HEK293 (cell line): ENCODE results near the gene ANAPC16.

Experiments used
- GFI1B ChIP-seq: fragments of 450-650 bp; formaldehyde crosslinking; IDR thresholded peaks from 2 replicates; pipeline ENCODE4 v1.5.1; 2016; ENCODE audit warnings: missing biosample characterization, missing genetic modification characterization
- GLIS1 ChIP-seq: fragments of 450-650 bp; formaldehyde crosslinking; IDR thresholded peaks from 2 replicates; pipeline ENCODE4 v1.5.1; 2016; ENCODE audit warnings: missing biosample characterization, missing genetic modification characterization
- HIC1 ChIP-seq: fragments of 450-650 bp; formaldehyde crosslinking; IDR thresholded peaks from 2 replicates; pipeline ENCODE4 v1.5.1; 2016; ENCODE audit warnings: missing biosample characterization, missing genetic modification characterization
- KLF16 ChIP-seq: fragments of 450-650 bp; formaldehyde crosslinking; IDR thresholded peaks from 2 replicates; pipeline ENCODE4 v1.5.1; 2017; ENCODE audit warnings: missing biosample characterization, missing genetic modification characterization
- KLF7 ChIP-seq: fragments of 450-650 bp; formaldehyde crosslinking; IDR thresholded peaks from 2 replicates; pipeline ENCODE4 v1.5.1; 2016; ENCODE audit warnings: missing biosample characterization, missing genetic modification characterization, borderline replicate concordance
- MYNN ChIP-seq: fragments of 450-650 bp; formaldehyde crosslinking; IDR thresholded peaks from 2 replicates; pipeline ENCODE4 v1.5.1; 2016; ENCODE audit warnings: missing biosample characterization, missing genetic modification characterization, borderline replicate concordance
- PATZ1 ChIP-seq: fragments of 450-650 bp; formaldehyde crosslinking; IDR thresholded peaks from 2 replicates; pipeline ENCODE4 v1.5.1; 2016; ENCODE audit warnings: missing biosample characterization, missing genetic modification characterization
- RBAK ChIP-seq: fragments of 450-650 bp; formaldehyde crosslinking; IDR thresholded peaks from 2 replicates; pipeline ENCODE4 v1.5.1; 2016; ENCODE audit warnings: missing biosample characterization, missing genetic modification characterization
- SP2 ChIP-seq: fragments of 450-650 bp; formaldehyde crosslinking; IDR thresholded peaks from 2 replicates; pipeline ENCODE4 v1.5.1; 2016; ENCODE audit warnings: missing biosample characterization, missing genetic modification characterization
- SP3 ChIP-seq: fragments of 450-650 bp; formaldehyde crosslinking; IDR thresholded peaks from 2 replicates; pipeline ENCODE4 v1.5.1; 2016; ENCODE audit warnings: missing biosample characterization, missing genetic modification characterization
- TRIM28 ChIP-seq: IDR thresholded peaks from 2 replicates; pipeline ENCODE4 v1.6.1; 2011; ENCODE audit warnings: low read length, control low read depth, borderline replicate concordance
- ZBTB10 ChIP-seq: fragments of 450-650 bp; formaldehyde crosslinking; IDR thresholded peaks from 2 replicates; pipeline ENCODE4 v1.5.1; 2016; ENCODE audit warnings: missing biosample characterization, missing genetic modification characterization
- ZBTB20 ChIP-seq: fragments of 450-650 bp; formaldehyde crosslinking; IDR thresholded peaks from 2 replicates; pipeline ENCODE4 v1.5.1; 2016; ENCODE audit warnings: missing biosample characterization, missing genetic modification characterization
- ZBTB21 ChIP-seq: fragments of 450-650 bp; formaldehyde crosslinking; IDR thresholded peaks from 2 replicates; pipeline ENCODE4 v1.5.1; 2017; ENCODE audit warnings: missing biosample characterization, missing genetic modification characterization
- ZBTB48 ChIP-seq: fragments of 450-650 bp; formaldehyde crosslinking; IDR thresholded peaks from 2 replicates; pipeline ENCODE4 v1.5.1; 2016; ENCODE audit warnings: missing biosample characterization, missing genetic modification characterization
- ZFP3 ChIP-seq: fragments of 450-650 bp; formaldehyde crosslinking; IDR thresholded peaks from 2 replicates; pipeline ENCODE4 v1.5.1; 2016; ENCODE audit warnings: low read depth, missing biosample characterization, missing genetic modification characterization
- ZNF157 ChIP-seq: fragments of 450-650 bp; formaldehyde crosslinking; IDR thresholded peaks from 2 replicates; pipeline ENCODE4 v1.5.1; 2016; ENCODE audit warnings: missing biosample characterization, missing genetic modification characterization
- ZNF16 ChIP-seq: fragments of 450-650 bp; formaldehyde crosslinking; IDR thresholded peaks from 2 replicates; pipeline ENCODE4 v1.5.1; 2016; ENCODE audit warnings: low read depth, missing biosample characterization, missing genetic modification characterization
- ZNF266 ChIP-seq: fragments of 450-650 bp; formaldehyde crosslinking; IDR thresholded peaks from 2 replicates; pipeline ENCODE4 v1.5.1; 2016; ENCODE audit warnings: missing biosample characterization, missing genetic modification characterization, low read depth
- ZNF302 ChIP-seq: fragments of 450-650 bp; formaldehyde crosslinking; IDR thresholded peaks from 2 replicates; pipeline ENCODE4 v1.5.1; 2016; ENCODE audit warnings: missing biosample characterization, missing genetic modification characterization, low read depth
- ZNF341 ChIP-seq: fragments of 450-650 bp; formaldehyde crosslinking; IDR thresholded peaks from 2 replicates; pipeline ENCODE4; 2016; ENCODE audit warnings: low read depth, missing biosample characterization, missing genetic modification characterization
- ZNF514 ChIP-seq: fragments of 450-650 bp; formaldehyde crosslinking; IDR thresholded peaks from 2 replicates; pipeline ENCODE4 v1.5.1; 2016; ENCODE audit warnings: missing biosample characterization, missing genetic modification characterization
- ZNF529 ChIP-seq: fragments of 450-650 bp; formaldehyde crosslinking; IDR thresholded peaks from 2 replicates; pipeline ENCODE4 v1.5.1; 2017; ENCODE audit warnings: missing genetic modification characterization, missing biosample characterization; ENCODE audit not compliant: insufficient replicate concordance
- ZNF596 ChIP-seq: fragments of 450-650 bp; IDR thresholded peaks from 2 replicates; pipeline ENCODE4 v1.5.0; 2018; ENCODE audit warnings: missing biosample characterization, mild to moderate bottlenecking, missing genetic modification characterization, moderate library complexity
- ZNF626 ChIP-seq: fragments of 450-650 bp; sonication (Bioruptor Pico); formaldehyde crosslinking; IDR thresholded peaks from 2 replicates; pipeline ENCODE4 v1.5.1; 2018; ENCODE audit warnings: missing biosample characterization, missing genetic modification characterization, inconsistent platforms
- ZNF701 ChIP-seq: fragments of 450-650 bp; formaldehyde crosslinking; IDR thresholded peaks from 2 replicates; pipeline ENCODE4 v1.5.1; 2016; ENCODE audit warnings: missing biosample characterization, missing genetic modification characterization
- ZNF707 ChIP-seq: fragments of 450-650 bp; formaldehyde crosslinking; IDR thresholded peaks from 2 replicates; pipeline ENCODE4 v1.5.1; 2016; ENCODE audit warnings: missing biosample characterization, missing genetic modification characterization
- ZNF776 ChIP-seq: fragments of 450-650 bp; formaldehyde crosslinking; IDR thresholded peaks from 2 replicates; pipeline ENCODE4 v1.5.0; 2017; ENCODE audit warnings: missing biosample characterization, missing genetic modification characterization, borderline replicate concordance
- TF ChIP-seq, protein P1 (sequence below): fragments of 450-650 bp; formaldehyde crosslinking; IDR thresholded peaks from 2 replicates; pipeline ENCODE4 v1.5.1; 2016; ENCODE audit warnings: missing biosample characterization, missing genetic modification characterization
- TF ChIP-seq, protein P2 (sequence below): fragments of 450-650 bp; formaldehyde crosslinking; IDR thresholded peaks from 2 replicates; pipeline ENCODE4 v1.5.1; 2017; ENCODE audit warnings: missing biosample characterization, missing genetic modification characterization

The ANAPC16 gene

DNA sequence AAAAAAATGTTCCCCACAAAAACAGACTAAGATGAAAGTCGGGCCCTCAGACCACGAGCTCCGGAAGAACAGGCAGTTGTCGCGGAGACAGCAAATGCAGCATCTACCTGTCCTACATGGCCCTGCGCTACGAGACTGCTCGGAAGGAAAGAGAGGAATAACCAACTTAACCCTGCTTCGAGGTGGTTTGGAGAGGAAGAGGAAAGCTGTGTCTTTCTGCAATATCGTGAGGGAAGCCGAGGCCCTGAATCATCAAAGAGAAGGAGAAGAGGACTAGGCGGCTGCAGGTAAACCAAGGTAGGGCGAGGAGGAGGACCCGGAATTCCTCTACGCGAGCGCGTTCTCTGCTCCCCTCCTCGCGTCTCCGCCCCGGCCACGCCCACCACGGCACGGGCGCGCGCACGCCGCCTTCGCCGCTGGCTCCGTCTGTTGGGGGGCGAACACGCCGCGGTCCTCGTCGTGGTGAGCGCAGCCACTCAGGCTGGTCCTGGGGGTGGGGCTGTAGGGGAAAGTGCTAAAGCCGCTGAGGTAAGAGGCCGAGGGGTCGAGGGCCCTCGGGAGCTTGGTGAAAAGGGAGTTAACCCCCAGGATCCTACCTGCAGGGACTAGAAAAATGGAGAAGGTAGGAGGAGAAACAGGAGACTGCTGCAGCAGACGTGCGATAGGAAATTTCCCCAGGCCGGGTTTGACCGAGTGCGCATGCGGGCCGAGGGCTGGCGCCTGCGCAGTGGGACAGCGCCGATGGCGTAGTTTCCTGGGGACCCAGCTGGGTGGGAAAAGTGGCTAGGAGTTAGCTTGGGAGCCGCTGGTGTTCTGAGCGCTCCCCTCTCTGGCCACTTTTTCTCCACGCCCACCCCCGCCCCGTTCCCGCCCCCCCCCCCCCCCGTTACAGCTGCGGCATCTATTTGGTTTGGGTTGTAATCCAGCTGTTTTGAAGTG lies at the start of gene ANAPC16, which contains the start of gene ASCC1 (continued):
- TF ChIP-seq ZNF157 (tag by site-specific recombination) (no peak), ZNF514 (tag by site-specific recombination) (no peak), ZBTB48 (tag by site-specific recombination) (no peak), ZNF529 (tag by site-specific recombination) (no peak), SP2 (tag by site-specific recombination) (peak; percentile 42), ZBTB10 (tag by site-specific recombination) (peak; percentile 56; the same call in 1 of the 2 replicates), KLF16 (tag by site-specific recombination) (peak; percentile 97), TRIM28 (peak; percentile 85; the same call in 1 of the 2 replicates), KLF7 (peak; percentile 32; the same call in 1 of the 2 replicates), ZBTB21 (tag by site-specific recombination) (peak; percentile 6; the same call in 1 of the 2 replicates), ZFP3 (tag by site-specific recombination) (no peak), ZNF16 (tag by site-specific recombination) (no peak), ZNF701 (tag by site-specific recombination) (no peak), RBAK (tag by site-specific recombination) (no peak), ZNF266 (tag by site-specific recombination) (no peak), ZNF626 (no peak), ZNF707 (tag by site-specific recombination) (no peak), ZNF596 (no peak), ZNF776 (tag by site-specific recombination) (no peak), GLIS1 (tag by site-specific recombination) (peak; percentile 79), ZNF302 (tag by site-specific recombination) (no peak), GFI1B (tag by site-specific recombination) (no peak), PATZ1 (tag by site-specific recombination) (peak; percentile 97), ZBTB20 (peak; percentile 32; the same call in 1 of the 2 replicates), HIC1 (tag by site-specific recombination) (no peak), SP3 (tag by site-specific recombination) (peak; percentile 90), MYNN (tag by site-specific recombination) (no peak), ZNF341 (tag by site-specific recombination) (no peak)
- TF ChIP-seq, protein P1, sequence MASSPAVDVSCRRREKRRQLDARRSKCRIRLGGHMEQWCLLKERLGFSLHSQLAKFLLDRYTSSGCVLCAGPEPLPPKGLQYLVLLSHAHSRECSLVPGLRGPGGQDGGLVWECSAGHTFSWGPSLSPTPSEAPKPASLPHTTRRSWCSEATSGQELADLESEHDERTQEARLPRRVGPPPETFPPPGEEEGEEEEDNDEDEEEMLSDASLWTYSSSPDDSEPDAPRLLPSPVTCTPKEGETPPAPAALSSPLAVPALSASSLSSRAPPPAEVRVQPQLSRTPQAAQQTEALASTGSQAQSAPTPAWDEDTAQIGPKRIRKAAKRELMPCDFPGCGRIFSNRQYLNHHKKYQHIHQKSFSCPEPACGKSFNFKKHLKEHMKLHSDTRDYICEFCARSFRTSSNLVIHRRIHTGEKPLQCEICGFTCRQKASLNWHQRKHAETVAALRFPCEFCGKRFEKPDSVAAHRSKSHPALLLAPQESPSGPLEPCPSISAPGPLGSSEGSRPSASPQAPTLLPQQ (tag by site-specific recombination), result peak; percentile 80; the same call in 1 of the 2 replicates
- TF ChIP-seq, protein P2, sequence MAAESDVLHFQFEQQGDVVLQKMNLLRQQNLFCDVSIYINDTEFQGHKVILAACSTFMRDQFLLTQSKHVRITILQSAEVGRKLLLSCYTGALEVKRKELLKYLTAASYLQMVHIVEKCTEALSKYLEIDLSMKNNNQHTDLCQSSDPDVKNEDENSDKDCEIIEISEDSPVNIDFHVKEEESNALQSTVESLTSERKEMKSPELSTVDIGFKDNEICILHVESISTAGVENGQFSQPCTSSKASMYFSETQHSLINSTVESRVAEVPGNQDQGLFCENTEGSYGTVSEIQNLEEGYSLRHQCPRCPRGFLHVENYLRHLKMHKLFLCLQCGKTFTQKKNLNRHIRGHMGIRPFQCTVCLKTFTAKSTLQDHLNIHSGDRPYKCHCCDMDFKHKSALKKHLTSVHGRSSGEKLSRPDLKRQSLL (tag by site-specific recombination), result no peak
